ENCODE data around the gene ABLIM3.
A peak's percentile ranks its signal among the peaks of the same experiment; 100 is the strongest.

ABLIM3 gene

GRCh38 chr5:149162401-149163084 is 21.2 kb downstream of the ABLIM3 start:
- peak; percentile 49 for DNase-seq (ENCODE audit: low read depth)
- no peak overlapping the region for H3K4me3 ChIP-seq (replicated peaks; ENCODE audit: low read depth, low read length)
- TF ChIP-seq CTCF (IDR thresholded peaks at IDR 0.05; ENCODE audit: low read length, missing control alignments) = no peak

GRCh38 chr5:149164731-149165130 is 23.4 kb downstream of the ABLIM3 start:
- H3K4me3 ChIP-seq (replicated peaks; ENCODE audit: low read depth, low read length) = no peak overlapping the region
- no peak for TF ChIP-seq CTCF (IDR thresholded peaks at IDR 0.05; ENCODE audit: low read length, missing control alignments)
- DNase-seq (ENCODE audit: low read depth) = no peak

GRCh38 chr5:149166128-149166527 is 24.8 kb downstream of the ABLIM3 start:
- no peak overlapping the region for H3K4me3 ChIP-seq (replicated peaks; ENCODE audit: low read depth, low read length)
- peak; percentile 35 for DNase-seq (ENCODE audit: low read depth)
- no peak for TF ChIP-seq CTCF (IDR thresholded peaks at IDR 0.05; ENCODE audit: low read length, missing control alignments)

- no peak overlapping the region for H3K4me3 ChIP-seq (replicated peaks; ENCODE audit: low read depth, low read length)
- DNase-seq (ENCODE audit: low read depth) = peak; percentile 56
- TF ChIP-seq CTCF (IDR thresholded peaks at IDR 0.05; ENCODE audit: low read length, missing control alignments) = no peak
Measured at GRCh38 chr5:149166591-149167100, 25.4 kb downstream of the ABLIM3 start.

GRCh38 chr5:149168276-149168906 is 27.1 kb downstream of the ABLIM3 start:
- no peak for DNase-seq (ENCODE audit: low read depth)
- H3K4me3 ChIP-seq (replicated peaks; ENCODE audit: low read depth, low read length) = no peak overlapping the region
- TF ChIP-seq CTCF (IDR thresholded peaks at IDR 0.05; ENCODE audit: low read length, missing control alignments) = no peak

GRCh38 chr5:149170299-149170698 is 29.0 kb downstream of the ABLIM3 start:
- no peak for TF ChIP-seq CTCF (IDR thresholded peaks at IDR 0.05; ENCODE audit: low read length, missing control alignments)
- DNase-seq (ENCODE audit: low read depth) = no peak
- H3K4me3 ChIP-seq (replicated peaks; ENCODE audit: low read depth, low read length) = no peak overlapping the region

All from fibroblast of pulmonary artery (primary cell).